Mammary epithelial cell (primary cell): ENCODE measurements around the gene STUB1.

ENCODE experiments used
- CTCF ChIP-seq, 2 donors: IDR thresholded peaks in 1 of 2; conservative IDR thresholded peaks in 1 of 2; 2 replicates each; pipeline ENCODE4 v1.5.1; 2011 to 2012; ENCODE audit warnings: inconsistent platforms in 2 of 2, low read length in 2 of 2, mild to moderate bottlenecking in 2 of 2, control low read depth in 1 of 2, low read depth in 1 of 2; ENCODE audit not compliant: insufficient read depth in 1 of 2; ENCODE audit errors: extremely low read depth in 1 of 2
- EZH2 ChIP-seq: IDR thresholded peaks from 2 replicates; pipeline ENCODE4 v1.6.1; 2012; ENCODE audit warnings: low read length, inconsistent platforms, borderline replicate concordance

GRCh38 chr16:668519-669171 lies 11.6 kb upstream of the STUB1 start:
- TF ChIP-seq CTCF (conservative IDR thresholded peaks at IDR 0.05 in 1 of 2, IDR thresholded peaks at IDR 0.05 in 1 of 2; ENCODE audit: extremely low read depth in 1 of 2, insufficient read depth in 1 of 2, low read depth in 1 of 2, low read length in 2 of 2) = no peak
- TF ChIP-seq EZH2 = no peak
